Measurements from ENCODE around the gene TAMM41. TPM values are rescaled to one million over a fixed set of nuclear protein-coding genes. Genes with fewer than 3 reads are reported as not detected.
"Not testable (repeated sequence)": the region's sequence is repeated elsewhere in the genome, so short reads cannot be mapped to it uniquely, and the experiment has no call there.

Gene TAMM41
- polyA plus RNA-seq, 4 donors, result 17.7 to 21.1 (median 19.0) TPM

- no peak for DNase-seq (ENCODE audit: low read depth in 4 of 4, low spot score in 3 of 4)
Measured at GRCh38 chr3:11815111-11815510, 31.6 kb downstream of the TAMM41 start.

- DNase-seq (ENCODE audit: low read depth in 4 of 4, low spot score in 3 of 4), result no peak
Measured at GRCh38 chr3:11814663-11815062, 32.0 kb downstream of the TAMM41 start.

GRCh38 chr3:11810276-11810675 is 36.4 kb downstream of the TAMM41 start:
- DNase-seq (ENCODE audit: low read depth in 4 of 4, low spot score in 3 of 4), result no peak

GRCh38 chr3:11808231-11808630 is 38.5 kb downstream of the TAMM41 start:
- no peak for DNase-seq (ENCODE audit: low read depth in 4 of 4, low spot score in 3 of 4)

GRCh38 chr3:11807686-11808085 is 39.0 kb downstream of the TAMM41 start:
- DNase-seq (ENCODE audit: low read depth in 4 of 4, low spot score in 3 of 4), result no peak

- no peak for DNase-seq (ENCODE audit: low read depth in 4 of 4, low spot score in 3 of 4)
Measured at GRCh38 chr3:11805716-11806115, 41.0 kb downstream of the TAMM41 start.

GRCh38 chr3:11803977-11804892 is 42.5 kb downstream of the TAMM41 start:
- no peak for DNase-seq (ENCODE audit: low read depth in 4 of 4, low spot score in 3 of 4)

- DNase-seq (ENCODE audit: low read depth in 4 of 4, low spot score in 3 of 4), result no peak
Measured at GRCh38 chr3:11799791-11800190, 46.9 kb downstream of the TAMM41 start.

GRCh38 chr3:11794927-11795326 is 51.8 kb downstream of the TAMM41 start:
- DNase-seq (ENCODE audit: low read depth in 4 of 4, low spot score in 3 of 4), result no peak

GRCh38 chr3:11791339-11792200 is 55.1 kb downstream of the TAMM41 start:
- no peak for DNase-seq (ENCODE audit: low read depth in 4 of 4, low spot score in 3 of 4)

- no peak for DNase-seq (ENCODE audit: low read depth in 4 of 4, low spot score in 3 of 4)
Measured at GRCh38 chr3:11789412-11789811, 57.3 kb downstream of the TAMM41 start.

GRCh38 chr3:11784971-11785377 is 61.7 kb downstream of the TAMM41 start:
- DNase-seq (ENCODE audit: low read depth in 4 of 4, low spot score in 3 of 4), result no peak

GRCh38 chr3:11780341-11780740 is 66.3 kb downstream of the TAMM41 start:
- DNase-seq (ENCODE audit: low read depth in 4 of 4, low spot score in 3 of 4), result no peak

- no peak for DNase-seq (ENCODE audit: low read depth in 4 of 4, low spot score in 3 of 4)
Measured at GRCh38 chr3:11779626-11780025, 67.1 kb downstream of the TAMM41 start.

GRCh38 chr3:11778248-11778647 is 68.4 kb downstream of the TAMM41 start:
- no peak for DNase-seq (ENCODE audit: low read depth in 4 of 4, low spot score in 3 of 4)

GRCh38 chr3:11776346-11776745 is 70.3 kb downstream of the TAMM41 start:
- DNase-seq (ENCODE audit: low read depth in 4 of 4, low spot score in 3 of 4), result no peak

- no peak for DNase-seq (ENCODE audit: low read depth in 4 of 4, low spot score in 3 of 4)
Measured at GRCh38 chr3:11775493-11775892, 71.2 kb downstream of the TAMM41 start.

- peak; percentile 25 to 42 (median 32) for DNase-seq (ENCODE audit: low read depth in 4 of 4, low spot score in 3 of 4)
Measured at GRCh38 chr3:11774296-11774877, 72.3 kb downstream of the TAMM41 start.

- DNase-seq (ENCODE audit: low read depth in 4 of 4, low spot score in 3 of 4), result not testable (repeated sequence)
Measured at GRCh38 chr3:11771931-11772330, 74.8 kb downstream of the TAMM41 start.

GRCh38 chr3:11770477-11771391 is 76.0 kb downstream of the TAMM41 start:
- peak; percentile 55 to 77 (median 58) for DNase-seq (ENCODE audit: low read depth in 4 of 4, low spot score in 3 of 4)

Data from right renal pelvis (tissue), 4 donors.